HEK293T (cell line): Measurements from ENCODE around the gene TMEM178B.

Source experiments
- BHLHE40 ChIP-seq: fragments of 450-650 bp; IDR thresholded peaks from 2 replicates; pipeline ENCODE4 v1.6.1; 2016; ENCODE audit warnings: mild to moderate bottlenecking, moderate library complexity, borderline replicate concordance
- ELF4 ChIP-seq: fragments of 450-650 bp; IDR thresholded peaks from 2 replicates; pipeline ENCODE4 v1.6.1; 2017; ENCODE audit warnings: antibody characterized with exemption
- FOXA1 ChIP-seq: fragments of 450-650 bp; IDR thresholded peaks from 2 replicates; pipeline ENCODE4 v1.6.1; 2016; ENCODE audit warnings: mild to moderate bottlenecking
- FOXM1 ChIP-seq: fragments of 450-650 bp; IDR thresholded peaks from 2 replicates; pipeline ENCODE4 v1.6.1; 2017; ENCODE audit warnings: mild to moderate bottlenecking, borderline replicate concordance
- HDGF ChIP-seq: fragments of 450-650 bp; IDR thresholded peaks from 2 replicates; pipeline ENCODE4 v1.6.1; 2017; ENCODE audit warnings: antibody characterized with exemption, borderline replicate concordance
- LEF1 ChIP-seq: fragments of 450-650 bp; IDR thresholded peaks from 2 replicates; pipeline ENCODE4 v1.6.1; 2017; ENCODE audit warnings: mild to moderate bottlenecking, borderline replicate concordance
- SP1 ChIP-seq: fragments of 450-650 bp; IDR thresholded peaks from 2 replicates; pipeline ENCODE4 v1.6.1; 2017
- SUZ12 ChIP-seq: fragments of 450-650 bp; IDR thresholded peaks from 2 replicates; pipeline ENCODE4 v1.6.1; 2016; ENCODE audit warnings: mild to moderate bottlenecking
- TARDBP ChIP-seq: fragments of 450-650 bp; IDR thresholded peaks from 2 replicates; pipeline ENCODE4 v1.6.1; 2016
- TF ChIP-seq, protein P1 (sequence below): fragments of 450-650 bp; IDR thresholded peaks from 2 replicates; pipeline ENCODE4 v1.6.1; 2016

DNA sequence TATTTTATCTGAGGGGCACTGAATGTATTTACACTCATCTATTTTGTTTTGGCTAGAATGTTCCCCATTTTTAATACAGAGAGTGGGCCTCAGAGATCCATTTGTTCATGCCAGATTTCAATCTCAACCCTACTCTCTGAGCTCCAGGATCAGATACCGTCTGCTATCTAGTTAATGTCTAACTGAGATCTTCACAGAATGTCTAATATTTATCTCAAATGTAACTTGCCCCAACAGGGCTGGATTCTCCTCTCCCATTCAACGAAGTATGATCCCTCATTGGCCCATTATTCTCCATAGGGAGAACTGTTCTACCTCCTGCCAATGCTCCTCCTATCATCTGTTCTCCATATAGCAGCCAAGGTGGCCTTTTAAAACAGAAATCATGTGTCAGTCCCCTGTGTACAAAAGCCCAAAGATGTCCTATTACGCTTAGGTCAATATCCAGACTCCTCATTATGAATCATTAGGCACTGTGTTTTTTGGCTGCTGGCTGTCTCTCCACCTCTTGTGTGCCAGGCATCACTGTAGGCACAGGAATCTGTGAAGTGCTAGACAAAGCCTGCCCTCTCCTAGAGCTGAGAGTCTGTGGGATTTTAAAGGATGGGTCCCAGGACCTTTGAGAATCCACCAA, 308.0 kb downstream of the TMEM178B start:
- TF ChIP-seq SUZ12: no peak
- no peak for TF ChIP-seq HDGF
- no peak for TF ChIP-seq LEF1
- no peak for TF ChIP-seq BHLHE40
- TF ChIP-seq FOXA1: no peak
- no peak for TF ChIP-seq ELF4
- TF ChIP-seq, protein P1, sequence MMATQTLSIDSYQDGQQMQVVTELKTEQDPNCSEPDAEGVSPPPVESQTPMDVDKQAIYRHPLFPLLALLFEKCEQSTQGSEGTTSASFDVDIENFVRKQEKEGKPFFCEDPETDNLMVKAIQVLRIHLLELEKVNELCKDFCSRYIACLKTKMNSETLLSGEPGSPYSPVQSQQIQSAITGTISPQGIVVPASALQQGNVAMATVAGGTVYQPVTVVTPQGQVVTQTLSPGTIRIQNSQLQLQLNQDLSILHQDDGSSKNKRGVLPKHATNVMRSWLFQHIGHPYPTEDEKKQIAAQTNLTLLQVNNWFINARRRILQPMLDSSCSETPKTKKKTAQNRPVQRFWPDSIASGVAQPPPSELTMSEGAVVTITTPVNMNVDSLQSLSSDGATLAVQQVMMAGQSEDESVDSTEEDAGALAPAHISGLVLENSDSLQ: no peak
- TF ChIP-seq TARDBP: no peak
- no peak for TF ChIP-seq SP1
- no peak for TF ChIP-seq FOXM1
